LHCN-M2 (cell line): ENCODE results near the gene GNB1L. TPM values are rescaled to one million over a fixed set of nuclear protein-coding genes. Genes with fewer than 3 reads are reported as not detected.

Experiments used
- DNase-seq: peaks from one replicate; pipeline ENCODE4 v3.0.0-alpha.2; 2012; ENCODE audit warnings: low read depth
- total RNA-seq: library from RNA; depleted of rRNA; stranded (reverse); fragments of >200 nt; gene quantifications from 2 replicates; pipeline ENCODE4 v1.2.3, GENCODE V29; 2014; rRNA removed

GNB1L gene
- total RNA-seq, 1 experiment from 2014 or later, result 11.3 TPM

GRCh38 chr22:19738664-19739447 lies 115.8 kb downstream of the GNB1L start:
- no peak for DNase-seq

DNA sequence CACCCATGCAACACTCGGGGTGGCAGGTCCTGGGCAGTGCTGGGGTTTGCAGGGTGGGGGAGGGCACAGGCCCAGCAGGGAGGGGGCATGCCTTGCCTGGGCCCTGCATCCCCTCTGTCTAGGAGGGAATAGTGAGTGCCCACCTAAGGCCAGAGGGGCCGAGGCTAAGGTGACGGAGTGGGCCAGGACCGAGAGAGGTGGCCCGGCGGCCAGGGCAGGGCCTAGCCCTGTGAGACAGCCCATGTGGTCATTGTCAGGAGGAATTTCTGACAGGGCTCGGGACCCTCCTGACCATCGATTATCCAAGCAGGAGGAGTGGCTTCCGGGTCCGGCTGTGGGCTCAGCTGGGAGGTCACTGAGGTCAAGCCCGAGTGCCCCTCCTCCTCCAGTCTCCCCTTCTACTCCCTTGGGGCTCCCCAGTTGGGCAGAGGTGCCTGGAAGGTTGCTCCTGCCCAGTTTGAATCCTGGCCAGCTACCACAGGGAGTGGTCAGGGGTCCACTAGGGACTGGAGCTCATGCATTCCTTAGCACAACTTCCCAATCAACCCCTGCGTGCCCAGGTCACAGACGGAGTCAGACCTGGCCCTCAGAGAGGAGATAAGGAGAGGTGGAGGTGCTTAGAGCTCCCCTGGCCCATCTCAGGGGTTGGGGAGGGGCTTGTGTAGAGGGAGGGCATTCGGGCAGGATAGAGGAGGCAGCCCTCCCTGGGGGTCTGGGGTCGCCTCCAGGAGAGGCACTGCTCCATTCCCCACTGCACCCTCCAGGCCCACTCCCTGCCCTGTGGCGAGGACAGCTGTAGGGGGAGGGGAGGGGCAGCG lies 116.6 kb downstream of the GNB1L start:
- DNase-seq, result no peak

GRCh38 chr22:19735665-19736510 lies 118.8 kb downstream of the GNB1L start:
- DNase-seq, result no peak

DNA sequence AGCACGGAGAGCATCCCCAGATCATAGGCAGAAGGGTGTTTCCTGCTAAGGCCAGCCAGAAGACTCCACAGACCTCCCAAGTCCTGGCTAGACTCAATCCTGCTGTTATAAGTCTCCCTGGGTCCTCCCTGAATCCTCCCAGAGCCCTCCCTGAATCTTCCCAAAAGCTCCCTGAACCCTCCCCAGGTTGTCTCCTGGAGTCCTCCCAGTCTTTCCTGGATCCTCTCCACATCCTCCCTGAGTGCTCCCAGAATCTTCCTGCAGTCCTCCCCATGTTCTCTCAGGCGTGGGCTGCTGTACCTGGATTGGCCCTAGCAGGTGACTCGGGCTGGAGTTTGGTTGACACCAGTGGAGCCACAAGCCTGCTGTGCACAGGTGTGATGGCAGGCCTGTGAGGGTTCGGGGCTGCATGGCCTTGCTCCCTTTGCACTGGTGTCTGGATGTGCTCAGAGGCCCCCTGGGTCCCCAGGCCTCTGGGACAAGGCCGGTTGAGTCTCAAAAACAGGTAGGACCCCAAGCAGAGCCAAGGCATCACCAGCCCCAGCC lies 119.8 kb downstream of the GNB1L start:
- DNase-seq, result no peak

DNA sequence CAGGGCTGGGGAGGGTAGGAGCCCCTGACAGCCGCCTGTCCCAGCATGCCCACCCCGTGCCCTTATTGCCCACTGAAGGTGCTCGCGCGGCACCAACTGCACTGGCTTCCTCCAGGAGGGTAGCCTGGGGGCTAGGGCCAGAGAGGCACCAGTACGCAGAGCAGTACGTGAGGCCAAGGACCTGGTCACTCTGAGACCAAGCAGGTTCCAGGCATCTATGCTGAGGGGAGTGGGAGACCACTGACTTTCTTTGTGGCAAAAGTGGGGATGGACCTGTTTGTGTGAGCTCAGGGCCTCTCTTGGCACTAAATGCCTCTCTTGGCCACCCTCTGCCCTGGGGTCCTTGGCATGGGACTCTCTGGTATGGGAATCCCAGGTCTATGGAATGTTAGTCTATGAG lies 120.5 kb downstream of the GNB1L start:
- no peak for DNase-seq

- no peak for DNase-seq
Observed at GRCh38 chr22:19733755-19734154, 120.9 kb downstream of the GNB1L start.

Other genes with a start within 250 kb of the GNB1L start
- 33.2 and 44.8 TPM in 2 replicates for gene SEPTIN5, start 140.4 kb downstream of the GNB1L start, total RNA-seq
- gene GP1BB, start 131.3 kb downstream of the GNB1L start, total RNA-seq, result 22.1 and 30.2 TPM in 2 replicates
- 13.0 and 16.7 TPM in 2 replicates for gene TBX1, start 94.1 kb downstream of the GNB1L start, total RNA-seq
- 13.3 and 14.9 TPM in 2 replicates for gene RTL10, start within 50 bp of the GNB1L start, total RNA-seq
- gene COMT, start 86.9 kb upstream of the GNB1L start, total RNA-seq, result 290 and 350 TPM in 2 replicates
- 39.5 TPM in 2 replicates for gene TXNRD2, start 86.9 kb upstream of the GNB1L start, total RNA-seq
- 4.5 and 6.4 TPM in 2 replicates for gene ARVCF, start 161.9 kb upstream of the GNB1L start, total RNA-seq
- 24.0 and 30.8 TPM in 2 replicates for gene TANGO2, start 166.2 kb upstream of the GNB1L start, total RNA-seq
- gene DGCR8, start 225.4 kb upstream of the GNB1L start, total RNA-seq, result 29.4 and 30.9 TPM in 2 replicates